Measurements from ENCODE around the gene RIPPLY2.
A peak's percentile ranks its signal among the peaks of the same experiment; 100 is the strongest.

The RIPPLY2 gene

DNA sequence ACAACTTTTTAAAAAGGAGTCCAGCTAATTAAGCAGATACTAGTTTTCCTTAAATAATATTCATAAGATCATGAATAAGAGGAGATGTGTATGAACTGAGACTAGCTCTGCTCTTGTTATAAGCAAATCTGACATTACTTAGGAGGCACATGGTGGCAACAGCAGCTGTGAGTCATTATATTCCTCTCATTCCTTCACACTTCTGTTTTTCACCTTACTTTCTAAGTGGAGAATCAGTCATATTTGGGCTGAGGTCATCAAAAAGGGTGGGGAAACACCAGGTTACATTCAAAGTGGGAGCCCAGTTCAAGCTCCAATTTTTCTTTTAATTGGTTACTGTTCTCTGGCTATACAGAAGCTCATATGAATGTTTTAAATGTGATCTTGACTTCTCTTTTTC is 6.0 kb upstream of the RIPPLY2 start:
- H3K27ac ChIP-seq, result no peak overlapping the region
- no peak for TF ChIP-seq CTCF (conservative IDR thresholded peaks at IDR 0.05)

GRCh38 chr6:83849127-83849526 is 4.0 kb upstream of the RIPPLY2 start:
- no peak for TF ChIP-seq CTCF (conservative IDR thresholded peaks at IDR 0.05)
- H3K27ac ChIP-seq, result no peak overlapping the region

DNA sequence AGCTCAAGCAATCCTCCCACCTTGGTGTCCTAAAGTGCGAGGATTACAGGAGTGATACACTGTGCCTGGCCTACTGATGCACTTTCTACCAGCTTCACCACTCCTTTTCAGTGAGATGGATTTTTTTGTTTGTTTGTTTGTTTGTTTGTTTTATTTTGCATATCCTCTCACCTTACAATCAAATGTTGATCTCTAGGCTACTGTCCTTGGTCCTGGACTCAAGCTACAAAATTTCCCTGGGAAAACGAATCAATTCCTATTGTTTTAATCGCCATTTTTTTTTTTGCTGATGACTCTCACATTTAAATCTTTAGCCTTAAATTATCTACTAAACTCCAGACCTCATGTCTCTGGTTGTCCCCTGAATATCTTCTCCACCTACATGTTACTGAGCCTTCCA is 3.5 kb upstream of the RIPPLY2 start:
- H3K27ac ChIP-seq, result no peak overlapping the region
- TF ChIP-seq CTCF (conservative IDR thresholded peaks at IDR 0.05), result no peak

GRCh38 chr6:83852528-83853177 is 507 bp upstream of the RIPPLY2 start:
- H3K27ac ChIP-seq, result peak overlapping the region; percentile 75
- TF ChIP-seq CTCF (conservative IDR thresholded peaks at IDR 0.05), result no peak

GRCh38 chr6:83854001-83854501 is 891 bp downstream of the RIPPLY2 start:
- H3K27ac ChIP-seq, result peak overlapping the region; percentile 75
- no peak for TF ChIP-seq CTCF (conservative IDR thresholded peaks at IDR 0.05)

DNA sequence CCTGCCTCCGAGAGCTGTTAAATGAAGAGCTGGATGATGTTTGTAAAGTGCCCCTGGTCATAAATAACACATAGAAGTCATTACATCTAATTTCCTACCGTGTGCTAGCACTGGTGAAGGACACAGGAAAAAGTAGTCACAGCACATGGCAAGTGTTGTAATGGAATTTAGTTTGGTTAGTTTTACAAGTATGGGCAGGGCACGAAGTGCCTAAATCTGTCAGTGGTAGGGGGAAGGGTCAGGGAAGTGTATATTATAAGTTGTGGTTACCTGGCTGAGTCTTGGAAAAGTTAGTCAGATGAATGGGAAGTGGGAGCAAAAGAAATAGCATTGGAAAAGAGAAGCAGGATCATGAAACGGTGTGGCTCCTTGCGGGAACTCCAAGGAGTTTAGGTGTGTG is 1.6 kb downstream of the RIPPLY2 start:
- no peak for TF ChIP-seq CTCF (conservative IDR thresholded peaks at IDR 0.05)
- H3K27ac ChIP-seq, result no peak overlapping the region; the same call in 1 of the 2 replicates

DNA sequence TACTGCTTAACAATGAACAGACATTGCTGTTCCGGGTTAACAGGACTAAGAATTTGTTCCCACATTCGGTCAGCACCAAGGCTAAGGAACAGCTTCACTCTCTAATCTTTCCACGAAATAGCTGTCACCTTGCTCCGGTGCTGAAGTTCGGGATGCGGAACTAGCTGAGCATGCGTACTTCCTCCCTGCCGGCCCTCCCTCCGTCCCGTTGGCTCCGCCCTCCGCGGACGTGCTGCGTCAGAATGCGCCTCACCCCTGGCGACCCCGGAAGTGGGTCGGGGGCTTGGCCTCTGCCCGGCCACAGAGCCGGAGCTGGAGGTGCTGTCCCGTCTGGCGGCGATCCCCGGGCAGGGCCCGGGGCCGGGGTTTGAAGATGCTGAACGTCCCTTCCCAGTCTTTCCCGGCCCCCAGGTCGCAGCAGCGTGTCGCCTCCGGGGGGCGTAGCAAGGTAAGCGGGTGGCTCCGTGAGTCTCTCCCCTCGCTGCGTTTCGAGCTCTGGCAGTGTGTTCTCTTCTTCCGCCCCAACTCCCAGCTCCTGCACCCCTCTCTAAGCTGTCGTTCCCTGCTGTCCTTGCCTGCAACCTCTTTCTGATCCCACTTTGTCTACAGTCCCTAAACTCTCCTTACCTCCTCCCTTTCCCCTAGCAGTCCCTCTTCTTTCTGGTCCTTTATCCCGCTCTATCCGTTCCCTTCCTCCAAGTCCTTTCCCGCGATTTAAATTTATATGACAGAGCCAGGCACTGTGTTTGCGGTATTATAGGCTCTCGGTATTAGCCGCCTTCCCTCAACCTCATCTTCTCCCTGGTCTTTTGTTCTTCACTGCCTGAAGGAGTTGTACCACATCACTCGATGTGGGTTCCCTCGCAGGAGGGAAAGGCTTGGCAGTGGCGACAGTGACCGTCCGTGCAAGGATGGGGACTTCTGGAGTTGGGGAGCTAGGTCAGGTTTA is 6.5 kb downstream of the RIPPLY2 start, which contains the start of gene CYB5R4:
Gene CYB5R4, plus strand, starts transcription at position 280 of the 949 bp plus-strand sequence. Its CDS starts 94 bp downstream, at position 374.
- H3K27ac ChIP-seq, result peak within 1 kb of the TSS; percentile 69
- TF ChIP-seq CTCF (conservative IDR thresholded peaks at IDR 0.05), result peak; percentile 52

Measured in VCaP (cell line).